ENCODE data around the gene ABCB8.

ABCB8 gene

GRCh38 chr7:150997817-150998216 lies 30.4 kb upstream of the ABCB8 start:
- no peak for DNase-seq (ENCODE audit: low read depth in 2 of 2)
- no peak overlapping the region for H3K4me3 ChIP-seq (replicated peaks in 1 of 2; ENCODE audit: low read depth in 2 of 2, low read length in 2 of 2)
- TF ChIP-seq, protein P1, sequence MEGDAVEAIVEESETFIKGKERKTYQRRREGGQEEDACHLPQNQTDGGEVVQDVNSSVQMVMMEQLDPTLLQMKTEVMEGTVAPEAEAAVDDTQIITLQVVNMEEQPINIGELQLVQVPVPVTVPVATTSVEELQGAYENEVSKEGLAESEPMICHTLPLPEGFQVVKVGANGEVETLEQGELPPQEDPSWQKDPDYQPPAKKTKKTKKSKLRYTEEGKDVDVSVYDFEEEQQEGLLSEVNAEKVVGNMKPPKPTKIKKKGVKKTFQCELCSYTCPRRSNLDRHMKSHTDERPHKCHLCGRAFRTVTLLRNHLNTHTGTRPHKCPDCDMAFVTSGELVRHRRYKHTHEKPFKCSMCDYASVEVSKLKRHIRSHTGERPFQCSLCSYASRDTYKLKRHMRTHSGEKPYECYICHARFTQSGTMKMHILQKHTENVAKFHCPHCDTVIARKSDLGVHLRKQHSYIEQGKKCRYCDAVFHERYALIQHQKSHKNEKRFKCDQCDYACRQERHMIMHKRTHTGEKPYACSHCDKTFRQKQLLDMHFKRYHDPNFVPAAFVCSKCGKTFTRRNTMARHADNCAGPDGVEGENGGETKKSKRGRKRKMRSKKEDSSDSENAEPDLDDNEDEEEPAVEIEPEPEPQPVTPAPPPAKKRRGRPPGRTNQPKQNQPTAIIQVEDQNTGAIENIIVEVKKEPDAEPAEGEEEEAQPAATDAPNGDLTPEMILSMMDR (IDR thresholded peaks at IDR 0.05; ENCODE audit: low read depth, low read length): no peak

GRCh38 chr7:150998341-150998740 lies 29.9 kb upstream of the ABCB8 start:
- H3K4me3 ChIP-seq (replicated peaks in 1 of 2; ENCODE audit: low read depth in 2 of 2, low read length in 2 of 2): no peak overlapping the region
- TF ChIP-seq, protein P1 (IDR thresholded peaks at IDR 0.05; ENCODE audit: low read depth, low read length): no peak
- DNase-seq (ENCODE audit: low read depth in 2 of 2): no peak

DNA sequence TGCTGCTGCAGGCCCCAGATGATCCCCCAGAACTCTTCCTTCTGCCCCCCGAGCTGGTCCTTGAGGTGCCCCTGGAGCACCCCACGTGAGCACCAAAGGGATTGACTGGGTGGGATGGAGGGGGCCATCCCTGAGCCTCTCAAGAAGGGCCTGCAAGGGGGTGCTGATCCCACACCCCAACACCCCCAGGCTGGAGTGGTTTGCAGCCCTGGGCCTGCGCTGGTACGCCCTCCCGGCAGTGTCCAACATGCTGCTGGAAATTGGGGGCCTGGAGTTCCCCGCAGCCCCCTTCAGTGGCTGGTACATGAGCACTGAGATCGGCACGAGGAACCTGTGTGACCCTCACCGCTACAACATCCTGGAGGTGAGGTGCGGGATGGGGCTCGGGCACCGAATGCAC lies 29.2 kb upstream of the ABCB8 start:
- TF ChIP-seq, protein P1 (IDR thresholded peaks at IDR 0.05; ENCODE audit: low read depth, low read length): no peak

GRCh38 chr7:150999497-151000230 lies 28.6 kb upstream of the ABCB8 start:
- no peak overlapping the region for H3K4me3 ChIP-seq (replicated peaks in 1 of 2; ENCODE audit: low read depth in 2 of 2, low read length in 2 of 2)
- DNase-seq (ENCODE audit: low read depth in 2 of 2): no peak
- TF ChIP-seq, protein P1 (IDR thresholded peaks at IDR 0.05; ENCODE audit: low read depth, low read length): no peak

More for the DNA sequence above, 29.2 kb upstream of the ABCB8 start:
- no peak for DNase-seq (ENCODE audit: low read depth in 2 of 2)
- H3K4me3 ChIP-seq (replicated peaks in 1 of 2; ENCODE audit: low read depth in 2 of 2, low read length in 2 of 2): no peak overlapping the region

DNA sequence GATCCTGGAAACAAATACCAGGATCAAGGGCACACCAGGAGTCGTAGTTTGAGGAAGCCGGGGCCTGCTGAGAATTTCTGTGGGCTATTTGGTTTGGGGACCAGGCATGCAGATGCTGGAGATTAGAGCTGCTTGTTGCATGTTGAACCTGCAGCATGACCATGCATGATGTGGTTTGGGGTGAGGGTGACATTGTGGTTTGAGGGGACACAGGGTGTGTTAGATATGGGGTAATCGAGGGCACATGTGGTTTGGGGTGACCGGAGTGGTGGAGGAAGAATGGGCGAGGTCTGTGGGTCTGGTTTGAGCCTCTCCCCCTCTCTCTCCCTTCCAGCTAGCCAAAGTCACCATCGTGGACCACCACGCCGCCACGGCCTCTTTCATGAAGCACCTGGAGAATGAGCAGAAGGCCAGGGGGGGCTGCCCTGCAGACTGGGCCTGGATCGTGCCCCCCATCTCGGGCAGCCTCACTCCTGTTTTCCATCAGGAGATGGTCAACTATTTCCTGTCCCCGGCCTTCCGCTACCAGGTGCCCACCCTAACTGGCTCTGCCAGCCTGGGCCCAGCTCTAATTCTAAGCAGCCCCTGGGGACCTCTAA lies 27.3 kb upstream of the ABCB8 start:
- TF ChIP-seq, protein P1 (IDR thresholded peaks at IDR 0.05; ENCODE audit: low read depth, low read length): no peak
- no peak overlapping the region for H3K4me3 ChIP-seq (replicated peaks in 1 of 2; ENCODE audit: low read depth in 2 of 2, low read length in 2 of 2)
- no peak for DNase-seq (ENCODE audit: low read depth in 2 of 2)

DNA sequence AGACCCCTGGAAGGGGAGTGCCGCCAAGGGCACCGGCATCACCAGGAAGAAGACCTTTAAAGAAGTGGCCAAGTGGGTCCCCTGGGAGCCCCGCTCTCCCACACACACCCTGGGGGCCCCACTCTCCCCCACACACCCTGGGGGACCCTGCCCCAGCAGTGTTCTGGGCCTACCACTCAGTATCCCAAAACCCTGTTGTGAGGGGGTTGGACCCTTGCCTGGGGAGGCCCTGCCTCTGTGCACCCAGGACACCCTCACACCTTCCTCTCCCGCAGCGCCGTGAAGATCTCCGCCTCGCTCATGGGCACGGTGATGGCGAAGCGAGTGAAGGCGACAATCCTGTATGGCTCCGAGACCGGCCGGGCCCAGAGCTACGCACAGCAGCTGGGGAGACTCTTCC lies 26.7 kb upstream of the ABCB8 start:
- no peak for DNase-seq (ENCODE audit: low read depth in 2 of 2)
- TF ChIP-seq, protein P1 (IDR thresholded peaks at IDR 0.05; ENCODE audit: low read depth, low read length): no peak
- H3K4me3 ChIP-seq (replicated peaks in 1 of 2; ENCODE audit: low read depth in 2 of 2, low read length in 2 of 2): no peak overlapping the region
